T-helper 1 cell (primary cell): ENCODE measurements around the gene OR13C8.

Source experiments
- DNase-seq, 5 donors: peaks; one replicate each; pipeline ENCODE4 v3.0.0-alpha.2; 2012 to 2020

OR13C8 gene

GRCh38 chr9:104617418-104617817 lies 48.5 kb downstream of the OR13C8 start:
- no peak for DNase-seq

GRCh38 chr9:104618104-104618503 lies 49.1 kb downstream of the OR13C8 start, which contains the start of gene OR13C9:
Gene OR13C9, minus strand, starts transcription at chr9:104618204. Its CDS starts 0 bp downstream, at chr9:104618204.
- DNase-seq, result no peak
